Measurements from ENCODE around the gene GPR55.
A peak's percentile ranks its signal among the peaks of the same experiment; 100 is the strongest.

DNA sequence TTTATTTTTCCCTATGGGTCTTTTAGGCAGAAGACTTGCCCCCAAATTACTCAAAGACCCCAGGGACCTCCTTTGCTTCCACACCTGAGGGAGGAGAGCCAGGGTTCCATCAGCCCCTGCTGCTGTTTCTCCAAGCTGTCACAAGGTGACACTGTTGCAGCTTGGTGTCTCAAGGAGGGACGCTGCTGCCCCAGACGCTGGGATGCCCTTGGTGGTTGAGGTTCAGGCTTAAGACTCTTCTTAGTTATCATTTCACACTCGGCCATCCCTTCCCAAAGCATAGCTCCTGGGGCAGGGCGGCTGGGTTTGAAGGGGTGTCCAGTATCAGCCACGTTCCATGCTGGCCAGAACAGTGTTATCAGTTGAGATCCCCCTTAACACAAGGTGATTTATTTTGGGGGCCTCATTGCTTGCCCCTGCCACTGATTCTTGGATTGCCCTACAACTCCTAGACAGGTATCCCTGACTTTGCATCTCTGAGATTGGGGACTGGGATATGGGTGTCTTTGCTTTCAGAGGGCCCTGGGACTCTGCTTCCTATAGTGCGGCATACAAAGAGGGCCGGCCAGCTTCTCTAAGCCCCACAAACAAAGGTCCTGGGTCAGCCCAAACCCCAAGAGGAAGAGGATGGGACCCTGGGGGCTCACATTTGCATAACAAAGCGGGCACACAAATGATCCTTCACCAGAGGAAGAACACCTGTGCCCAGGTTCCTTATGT is 22.7 kb downstream of the GPR55 start:
- TF ChIP-seq, protein P1, sequence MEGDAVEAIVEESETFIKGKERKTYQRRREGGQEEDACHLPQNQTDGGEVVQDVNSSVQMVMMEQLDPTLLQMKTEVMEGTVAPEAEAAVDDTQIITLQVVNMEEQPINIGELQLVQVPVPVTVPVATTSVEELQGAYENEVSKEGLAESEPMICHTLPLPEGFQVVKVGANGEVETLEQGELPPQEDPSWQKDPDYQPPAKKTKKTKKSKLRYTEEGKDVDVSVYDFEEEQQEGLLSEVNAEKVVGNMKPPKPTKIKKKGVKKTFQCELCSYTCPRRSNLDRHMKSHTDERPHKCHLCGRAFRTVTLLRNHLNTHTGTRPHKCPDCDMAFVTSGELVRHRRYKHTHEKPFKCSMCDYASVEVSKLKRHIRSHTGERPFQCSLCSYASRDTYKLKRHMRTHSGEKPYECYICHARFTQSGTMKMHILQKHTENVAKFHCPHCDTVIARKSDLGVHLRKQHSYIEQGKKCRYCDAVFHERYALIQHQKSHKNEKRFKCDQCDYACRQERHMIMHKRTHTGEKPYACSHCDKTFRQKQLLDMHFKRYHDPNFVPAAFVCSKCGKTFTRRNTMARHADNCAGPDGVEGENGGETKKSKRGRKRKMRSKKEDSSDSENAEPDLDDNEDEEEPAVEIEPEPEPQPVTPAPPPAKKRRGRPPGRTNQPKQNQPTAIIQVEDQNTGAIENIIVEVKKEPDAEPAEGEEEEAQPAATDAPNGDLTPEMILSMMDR (IDR thresholded peaks at IDR 0.05 in 8 of 11, conservative IDR thresholded peaks at IDR 0.05 in 3 of 11): peak in 9 of 11 experiments; percentile 22 to 78 (median 52)
- TF ChIP-seq POLR2A (IDR thresholded peaks at IDR 0.05) (no peak), POLR2AphosphoS5 (IDR thresholded peaks at IDR 0.05) (no peak)
